HEK293T (cell line): ENCODE measurements around the gene RNASE13.

Source experiments
- CTCF ChIA-PET: fragments of 350-600 bp; formaldehyde crosslinking; extraction: SDS; loops from one replicate; lab custom pipeline; 2021; ENCODE audit warnings: antibody characterized with exemption, inconsistent platforms; lab: Yijun Ruan, JAX
- POLR2A ChIA-PET: fragments of 350-600 bp; formaldehyde crosslinking; extraction: SDS; loops from one replicate; lab custom pipeline; 2020; ENCODE audit warnings: antibody characterized with exemption, inconsistent platforms; lab: Yijun Ruan, JAX
- DNase-seq: peaks from one replicate; pipeline ENCODE4 v3.0.0; 2012; ENCODE audit warnings: mixed read lengths; ENCODE audit errors: extremely low spot score
- ARNT ChIP-seq: fragments of 450-650 bp; IDR thresholded peaks from 2 replicates; pipeline ENCODE4 v1.6.1; 2017; ENCODE audit warnings: mild to moderate bottlenecking
- BHLHE40 ChIP-seq: fragments of 450-650 bp; IDR thresholded peaks from 2 replicates; pipeline ENCODE4 v1.6.1; 2016; ENCODE audit warnings: mild to moderate bottlenecking, moderate library complexity, borderline replicate concordance
- CTBP1 ChIP-seq: fragments of 450-650 bp; IDR thresholded peaks from 2 replicates; pipeline ENCODE4 v1.6.1; 2016; ENCODE audit warnings: borderline replicate concordance
- ELF4 ChIP-seq: fragments of 450-650 bp; IDR thresholded peaks from 2 replicates; pipeline ENCODE4 v1.6.1; 2017; ENCODE audit warnings: antibody characterized with exemption
- FOXA1 ChIP-seq: fragments of 450-650 bp; IDR thresholded peaks from 2 replicates; pipeline ENCODE4 v1.6.1; 2016; ENCODE audit warnings: mild to moderate bottlenecking
- FOXK2 ChIP-seq: fragments of 450-650 bp; IDR thresholded peaks from 2 replicates; pipeline ENCODE4 v1.6.1; 2016; ENCODE audit warnings: mild to moderate bottlenecking
- FOXM1 ChIP-seq: fragments of 450-650 bp; IDR thresholded peaks from 2 replicates; pipeline ENCODE4 v1.6.1; 2017; ENCODE audit warnings: mild to moderate bottlenecking, borderline replicate concordance
- HDGF ChIP-seq: fragments of 450-650 bp; IDR thresholded peaks from 2 replicates; pipeline ENCODE4 v1.6.1; 2017; ENCODE audit warnings: antibody characterized with exemption, borderline replicate concordance
- L3MBTL2 ChIP-seq: fragments of 450-650 bp; conservative IDR thresholded peaks from 2 replicates; pipeline ENCODE4 v1.6.1; 2016; ENCODE audit warnings: mild to moderate bottlenecking
- LEF1 ChIP-seq: fragments of 450-650 bp; IDR thresholded peaks from 2 replicates; pipeline ENCODE4 v1.6.1; 2017; ENCODE audit warnings: mild to moderate bottlenecking, borderline replicate concordance
- NFRKB ChIP-seq: fragments of 450-650 bp; IDR thresholded peaks from 2 replicates; pipeline ENCODE4 v1.6.1; 2016; ENCODE audit warnings: mild to moderate bottlenecking, moderate library complexity
- SP1 ChIP-seq: fragments of 450-650 bp; IDR thresholded peaks from 2 replicates; pipeline ENCODE4 v1.6.1; 2017
- SUZ12 ChIP-seq: fragments of 450-650 bp; IDR thresholded peaks from 2 replicates; pipeline ENCODE4 v1.6.1; 2016; ENCODE audit warnings: mild to moderate bottlenecking
- TARDBP ChIP-seq: fragments of 450-650 bp; IDR thresholded peaks from 2 replicates; pipeline ENCODE4 v1.6.1; 2016
- ZNF384 ChIP-seq: fragments of 450-650 bp; IDR thresholded peaks from 2 replicates; pipeline ENCODE4 v1.6.1; 2016
- TF ChIP-seq, protein P1 (sequence below): fragments of 450-650 bp; IDR thresholded peaks from 2 replicates; pipeline ENCODE4 v1.6.1; 2016

RNASE13 gene

DNA sequence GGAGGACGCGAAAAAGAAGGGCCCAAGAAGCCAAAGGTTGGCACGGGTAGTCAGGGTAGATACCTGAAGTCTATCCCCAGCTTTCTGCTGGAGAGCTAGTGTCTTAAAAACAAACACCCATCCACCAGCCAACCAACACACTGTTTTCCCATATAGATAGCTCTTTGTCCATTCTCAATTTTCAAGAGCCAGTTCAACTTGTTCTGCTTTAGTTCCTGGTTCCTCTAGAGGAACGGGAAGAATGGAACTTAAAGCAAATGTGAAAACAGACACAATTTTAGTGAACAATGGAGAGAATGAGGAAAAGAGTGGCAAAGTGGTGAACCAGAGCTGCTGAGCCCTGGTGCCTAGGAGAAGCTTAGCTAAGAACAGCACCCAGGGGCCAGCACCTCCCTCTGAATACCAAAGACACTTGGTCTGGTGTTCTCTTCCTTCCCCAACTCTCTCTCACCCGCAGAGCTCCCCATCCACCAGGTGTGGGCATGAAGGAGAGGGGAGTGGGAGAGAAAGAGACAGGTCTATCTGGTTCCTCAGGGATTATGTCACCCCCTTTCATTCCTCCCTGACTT, 13.5 kb downstream of the RNASE13 start:
- no peak for DNase-seq
- TF ChIP-seq FOXA1 = no peak
- TF ChIP-seq ELF4 = no peak
- no peak for TF ChIP-seq ARNT
- TF ChIP-seq LEF1 = no peak
- no peak for TF ChIP-seq ZNF384
- TF ChIP-seq, protein P1, sequence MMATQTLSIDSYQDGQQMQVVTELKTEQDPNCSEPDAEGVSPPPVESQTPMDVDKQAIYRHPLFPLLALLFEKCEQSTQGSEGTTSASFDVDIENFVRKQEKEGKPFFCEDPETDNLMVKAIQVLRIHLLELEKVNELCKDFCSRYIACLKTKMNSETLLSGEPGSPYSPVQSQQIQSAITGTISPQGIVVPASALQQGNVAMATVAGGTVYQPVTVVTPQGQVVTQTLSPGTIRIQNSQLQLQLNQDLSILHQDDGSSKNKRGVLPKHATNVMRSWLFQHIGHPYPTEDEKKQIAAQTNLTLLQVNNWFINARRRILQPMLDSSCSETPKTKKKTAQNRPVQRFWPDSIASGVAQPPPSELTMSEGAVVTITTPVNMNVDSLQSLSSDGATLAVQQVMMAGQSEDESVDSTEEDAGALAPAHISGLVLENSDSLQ = no peak
- no peak for TF ChIP-seq L3MBTL2
- no peak for TF ChIP-seq FOXK2
- TF ChIP-seq HDGF = no peak
- no peak for TF ChIP-seq SP1
- TF ChIP-seq CTBP1 = no peak
- TF ChIP-seq NFRKB = no peak
- TF ChIP-seq FOXM1 = no peak
- CTCF ChIA-PET = interaction anchor here (2.9 kb wide), 1 partner anchor 19 kb away, joined by 15 read pairs; no protein-coding TSS in a partner anchor
- POLR2A ChIA-PET = interaction anchor here (1.6 kb wide), 1 partner anchor 82 kb away, joined by 4 read pairs; no protein-coding TSS in a partner anchor

DNA sequence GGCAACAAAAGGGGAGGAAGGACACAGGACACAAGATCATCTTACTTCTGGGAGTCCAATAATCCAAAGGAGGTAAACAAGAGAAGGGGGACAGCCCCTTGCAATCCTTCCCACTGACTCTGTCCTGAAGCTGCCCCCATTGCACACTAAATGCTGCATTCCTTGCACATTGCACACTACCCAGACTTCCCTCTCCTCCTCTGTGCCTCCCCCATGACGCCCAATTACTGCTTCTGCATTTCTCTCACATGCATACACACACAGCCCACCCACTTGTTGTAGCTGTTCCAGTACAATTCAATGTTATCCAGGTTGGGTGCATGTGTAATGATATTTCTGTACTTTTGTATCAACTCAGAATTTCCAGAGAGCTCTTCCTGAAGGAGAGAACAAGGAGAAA, 15.2 kb downstream of the RNASE13 start:
- ChIA-PET POLR2A (interaction anchor here (1.6 kb wide), 1 partner anchor 49 kb away, joined by 4 read pairs; no protein-coding TSS in a partner anchor), CTCF (interaction anchor here (2.9 kb wide), 1 partner anchor 21 kb away, joined by 15 read pairs; no protein-coding TSS in a partner anchor)
- DNase-seq = no peak
- TF ChIP-seq NFRKB (no peak), SP1 (no peak), HDGF (no peak), BHLHE40 (no peak), FOXM1 (no peak), FOXK2 (no peak)

DNA sequence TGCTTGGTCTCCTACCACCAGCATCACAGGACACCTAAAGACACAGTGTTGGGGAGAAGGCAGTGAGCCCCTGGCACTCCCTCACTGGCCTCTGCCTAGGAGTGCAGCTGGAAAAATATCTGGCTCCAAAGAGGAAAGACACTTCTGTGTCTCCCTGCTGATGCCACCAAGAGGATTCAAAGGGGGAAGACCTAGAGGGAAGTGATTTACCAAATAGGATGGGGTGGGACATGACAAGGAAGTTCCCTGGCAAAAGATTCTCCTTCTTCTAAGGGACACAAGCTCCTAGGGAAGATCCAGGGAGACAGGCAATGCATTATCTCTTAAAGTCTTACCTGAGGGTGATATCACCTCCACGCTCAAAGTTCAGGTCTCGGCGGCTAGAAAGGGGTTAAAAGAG, 15.8 kb downstream of the RNASE13 start:
- no peak for TF ChIP-seq LEF1
- no peak for TF ChIP-seq TARDBP
- no peak for TF ChIP-seq L3MBTL2
- no peak for TF ChIP-seq FOXM1
- TF ChIP-seq SP1 = no peak
- no peak for TF ChIP-seq NFRKB
- TF ChIP-seq ARNT = no peak
- no peak for TF ChIP-seq BHLHE40
- no peak for TF ChIP-seq ZNF384
- TF ChIP-seq CTBP1 = no peak
- TF ChIP-seq ELF4 = no peak
- TF ChIP-seq, protein P1 = no peak
- TF ChIP-seq HDGF = no peak
- TF ChIP-seq FOXK2 = no peak
- no peak for TF ChIP-seq SUZ12
- TF ChIP-seq FOXA1 = no peak
- no peak for DNase-seq
- ChIA-PET POLR2A (interaction anchor here (1.6 kb wide), 1 partner anchor 48 kb away, joined by 4 read pairs; no protein-coding TSS in a partner anchor), CTCF (interaction anchor here (2.9 kb wide), 1 partner anchor 21 kb away, joined by 15 read pairs; no protein-coding TSS in a partner anchor)

DNA sequence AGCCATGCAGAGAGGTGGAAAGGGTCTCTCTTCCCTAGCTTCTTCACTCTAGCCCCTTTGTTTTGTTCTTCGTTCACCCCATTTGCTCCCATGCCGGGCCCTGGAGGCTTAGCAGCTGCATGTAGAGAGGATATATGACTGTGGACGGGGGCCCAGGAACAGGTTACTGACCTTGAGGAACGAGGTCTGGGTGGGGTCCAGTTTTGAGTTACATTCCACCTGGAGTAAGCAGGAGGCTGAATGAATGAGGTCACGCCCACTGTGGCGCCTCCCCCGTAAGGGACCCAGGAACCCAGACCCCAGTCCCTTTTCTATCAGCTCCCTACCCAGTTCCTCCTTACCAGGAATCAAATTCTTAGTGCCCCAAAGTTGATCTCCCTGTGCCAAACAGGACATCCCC, 16.3 kb downstream of the RNASE13 start:
- DNase-seq = no peak
- TF ChIP-seq ARNT (no peak), ELF4 (no peak), FOXK2 (no peak), BHLHE40 (no peak), SUZ12 (no peak), NFRKB (no peak), LEF1 (no peak), FOXA1 (no peak), ZNF384 (no peak), HDGF (no peak), FOXM1 (no peak), TARDBP (no peak), SP1 (no peak), L3MBTL2 (no peak), CTBP1 (no peak)
- TF ChIP-seq, protein P1 = no peak
- CTCF ChIA-PET = interaction anchor here (0.9 to 4.7 kb wide), 3 partner anchors 22 to 74 kb away, joined by 3 to 98 read pairs (median 3); no protein-coding TSS in a partner anchor
- POLR2A ChIA-PET = interaction anchor here (1.3 to 1.6 kb wide), 2 partner anchors 28 to 48 kb away, joined by 3 to 4 read pairs; no protein-coding TSS in a partner anchor

DNA sequence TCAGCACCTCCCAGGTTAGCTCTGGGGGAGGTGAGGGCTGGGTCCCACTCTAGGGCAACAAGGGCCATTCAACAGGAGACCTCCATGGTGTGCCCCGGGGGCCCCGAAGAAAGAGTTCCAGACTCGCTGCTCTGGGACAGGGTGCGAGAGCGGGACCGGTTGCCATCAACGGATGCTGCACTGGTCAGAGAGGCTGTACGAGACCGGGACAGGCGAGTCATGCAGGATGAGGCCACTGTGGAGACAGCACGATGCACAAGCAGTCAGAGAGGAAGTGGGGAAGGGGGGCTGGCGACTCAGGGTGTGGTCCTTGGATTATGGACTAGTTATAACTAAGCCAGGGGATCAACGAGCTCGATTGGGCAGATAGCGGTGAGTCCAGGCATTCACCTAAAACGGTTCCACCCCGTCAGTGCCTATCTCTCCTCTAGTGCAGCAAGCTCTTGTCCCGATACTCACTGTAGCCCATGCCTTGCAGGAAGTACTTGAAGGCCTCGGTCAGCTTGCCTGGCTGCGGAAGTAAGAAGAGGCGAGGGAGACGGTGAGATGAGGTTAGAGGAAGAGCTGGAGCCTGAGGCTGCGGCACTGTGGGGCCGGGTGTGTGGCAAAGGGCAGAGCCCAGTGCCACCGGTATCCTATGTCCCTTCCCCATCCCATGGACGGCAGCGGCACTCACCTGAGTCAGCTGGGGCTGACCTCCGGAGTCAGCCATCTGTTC, 16.9 kb downstream of the RNASE13 start:
- DNase-seq = no peak
- ChIA-PET CTCF (interaction anchor here (0.6 to 4.7 kb wide), 4 partner anchors 22 to 75 kb away, joined by 3 to 98 read pairs (median 3); no protein-coding TSS in a partner anchor), POLR2A (interaction anchor here (1.3 kb wide), 1 partner anchor 29 kb away, joined by 3 read pairs; no protein-coding TSS in a partner anchor)
- no peak for TF ChIP-seq L3MBTL2
- no peak for TF ChIP-seq TARDBP
- TF ChIP-seq LEF1 = no peak
- TF ChIP-seq SP1 = no peak
